SK-N-SH treated with all-trans-retinoic acid at 6 μM for 48 hours (cell line): Measurements from ENCODE around the gene FN1.

Experiments
- ATAC-seq: fragments of 200-7000 bp; cut with Tn5 transposase; 3 replicates; pipeline ENCODE4 v1.9.1; 2020; ENCODE audit warnings: mild to moderate bottlenecking, moderate library complexity
- ARNTL ChIP-seq: fragments of 450-650 bp; formaldehyde crosslinking; IDR thresholded peaks from 2 replicates; pipeline ENCODE4 v1.5.0; 2020; ENCODE audit warnings: low read depth, mild to moderate bottlenecking, moderate library complexity, borderline replicate concordance
- BACH2 ChIP-seq: fragments of 250-450 bp; sonication (Bioruptor Pico); IDR thresholded peaks from 2 replicates; pipeline ENCODE4 v1.9.0; 2021; ENCODE audit warnings: mild to moderate bottlenecking, borderline replicate concordance
- CREB5 ChIP-seq: fragments of 250-450 bp; sonication (Bioruptor Pico); IDR thresholded peaks from 2 replicates; pipeline ENCODE4 v1.5.1; 2020; ENCODE audit warnings: low read depth, mild to moderate bottlenecking, moderate library complexity
- CSRNP3 ChIP-seq: fragments of 250-450 bp; sonication (Bioruptor Pico); IDR thresholded peaks from 2 replicates; pipeline ENCODE4 v1.5.1; 2021; ENCODE audit warnings: mild to moderate bottlenecking, moderate library complexity
- ESRRG ChIP-seq: fragments of 250-450 bp; sonication (Bioruptor Pico); IDR thresholded peaks from 2 replicates; pipeline ENCODE4 v1.6.1; 2021; ENCODE audit warnings: mild to moderate bottlenecking
- GLIS3 ChIP-seq: fragments of 250-450 bp; sonication (Bioruptor Pico); IDR thresholded peaks from 2 replicates; pipeline ENCODE4 v1.5.0; 2020; ENCODE audit warnings: mild to moderate bottlenecking, moderate library complexity
- ISL1 ChIP-seq: fragments of 250-450 bp; sonication (Bioruptor Pico); IDR thresholded peaks from 2 replicates; pipeline ENCODE4 v2.1.2; 2022; ENCODE audit warnings: mild to moderate bottlenecking, moderate library complexity
- OSR1 ChIP-seq: fragments of 250-450 bp; sonication (Bioruptor Pico); IDR thresholded peaks from 2 replicates; pipeline ENCODE4 v1.8.0; 2022; ENCODE audit warnings: moderate library complexity, mild to moderate bottlenecking, inconsistent platforms
- PATZ1 ChIP-seq: fragments of 250-450 bp; sonication (Bioruptor Pico); IDR thresholded peaks from 2 replicates; pipeline ENCODE4 v1.8.0; 2020; ENCODE audit warnings: mild to moderate bottlenecking, moderate library complexity, borderline replicate concordance
- POU6F1 ChIP-seq: fragments of 250-450 bp; sonication (Bioruptor Pico); IDR thresholded peaks from 2 replicates; pipeline ENCODE4 v1.8.0; 2021; ENCODE audit warnings: low read depth, mild to moderate bottlenecking, moderate library complexity, borderline replicate concordance
- PPARA ChIP-seq: fragments of 250-450 bp; sonication (Bioruptor Pico); IDR thresholded peaks from 2 replicates; pipeline ENCODE4 v1.5.0; 2020; ENCODE audit warnings: mild to moderate bottlenecking, borderline replicate concordance
- RARB ChIP-seq: fragments of 250-450 bp; sonication (Bioruptor Pico); IDR thresholded peaks from 2 replicates; pipeline ENCODE4 v1.8.0; 2021; ENCODE audit warnings: mild to moderate bottlenecking, moderate library complexity
- SNAI2 ChIP-seq: fragments of 250-450 bp; sonication (Bioruptor Pico); IDR thresholded peaks from 2 replicates; pipeline ENCODE4 v1.5.0; 2020; ENCODE audit warnings: mild to moderate bottlenecking, moderate library complexity
- TCF4 ChIP-seq: fragments of 250-450 bp; sonication (Bioruptor Pico); IDR thresholded peaks from 2 replicates; pipeline ENCODE4 v1.8.0; 2021; ENCODE audit warnings: mild to moderate bottlenecking, moderate library complexity, borderline replicate concordance
- TOX ChIP-seq: fragments of 250-450 bp; sonication (Bioruptor Pico); IDR thresholded peaks from 2 replicates; pipeline ENCODE4 v1.8.0; 2021; ENCODE audit warnings: mild to moderate bottlenecking, moderate library complexity, borderline replicate concordance
- TSHZ2 ChIP-seq: fragments of 250-450 bp; sonication (Bioruptor Pico); IDR thresholded peaks from 2 replicates; pipeline ENCODE4 v1.5.0; 2020; ENCODE audit warnings: mild to moderate bottlenecking, moderate library complexity
- ZC3H10 ChIP-seq: fragments of 250-450 bp; sonication (Bioruptor Pico); IDR thresholded peaks from 2 replicates; pipeline ENCODE4 v1.5.1; 2021; ENCODE audit warnings: mild to moderate bottlenecking, moderate library complexity
- ZFP3 ChIP-seq: fragments of 250-450 bp; sonication (Bioruptor Pico); IDR thresholded peaks from 2 replicates; pipeline ENCODE4 v1.5.0; 2020; ENCODE audit warnings: mild to moderate bottlenecking, moderate library complexity
- ZFP30 ChIP-seq: fragments of 450-650 bp; formaldehyde crosslinking; IDR thresholded peaks from 2 replicates; pipeline ENCODE4 v1.5.0; 2022; ENCODE audit warnings: mild to moderate bottlenecking, moderate library complexity
- ZNF565 ChIP-seq: fragments of 450-650 bp; formaldehyde crosslinking; conservative IDR thresholded peaks from 2 replicates; pipeline ENCODE4 v1.5.0; 2020; ENCODE audit warnings: low read depth, mild to moderate bottlenecking, moderate library complexity
- ZNF70 ChIP-seq: fragments of 450-650 bp; formaldehyde crosslinking; IDR thresholded peaks from 2 replicates; pipeline ENCODE4 v1.5.0; 2020; ENCODE audit warnings: mild to moderate bottlenecking, moderate library complexity
- ZNF8 ChIP-seq: fragments of 450-650 bp; formaldehyde crosslinking; IDR thresholded peaks from 2 replicates; pipeline ENCODE4 v1.5.0; 2020; ENCODE audit warnings: mild to moderate bottlenecking, moderate library complexity

The FN1 gene

GRCh38 chr2:215359576-215359922 lies 76.3 kb downstream of the FN1 start:
- TF ChIP-seq ZNF565 (CRISPR knock-in tag) (no peak), ZFP30 (CRISPR knock-in tag) (no peak), CREB5 (CRISPR knock-in tag) (no peak), ZFP3 (CRISPR knock-in tag) (no peak), ISL1 (CRISPR knock-in tag) (no peak), RARB (CRISPR knock-in tag) (no peak), BACH2 (CRISPR knock-in tag) (no peak), TSHZ2 (CRISPR knock-in tag) (no peak)
- ATAC-seq = no peak

- ATAC-seq = no peak
- TF ChIP-seq ZFP30 (CRISPR knock-in tag) (no peak), BACH2 (CRISPR knock-in tag) (no peak)
- TF ChIP-seq, all 23 proteins: peak for 0
Observed at GRCh38 chr2:215358891-215359575, 76.8 kb downstream of the FN1 start.

- no peak for ATAC-seq
- TF ChIP-seq CREB5 (CRISPR knock-in tag) = no peak
- no peak for TF ChIP-seq TOX (CRISPR knock-in tag)
- no peak for TF ChIP-seq TCF4 (CRISPR knock-in tag)
- TF ChIP-seq PPARA (CRISPR knock-in tag) = no peak
- TF ChIP-seq POU6F1 = no peak
- no peak for TF ChIP-seq TSHZ2 (CRISPR knock-in tag)
- no peak for TF ChIP-seq CSRNP3 (CRISPR knock-in tag)
- TF ChIP-seq ZNF8 = no peak
- no peak for TF ChIP-seq ESRRG (CRISPR knock-in tag)
- no peak for TF ChIP-seq ZNF70 (CRISPR knock-in tag)
- no peak for TF ChIP-seq GLIS3 (CRISPR knock-in tag)
- no peak for TF ChIP-seq RARB (CRISPR knock-in tag)
- no peak for TF ChIP-seq SNAI2
- TF ChIP-seq PATZ1 (CRISPR knock-in tag) = no peak
- no peak for TF ChIP-seq ZFP30 (CRISPR knock-in tag)
- TF ChIP-seq OSR1 (CRISPR knock-in tag) = no peak
- no peak for TF ChIP-seq ARNTL
- TF ChIP-seq ZC3H10 (CRISPR knock-in tag) = no peak
Observed at GRCh38 chr2:215358312-215358845, 77.5 kb downstream of the FN1 start.
